Caco-2 (cell line): Measurements from ENCODE around the gene PDSS1. TPM values are rescaled to one million over a fixed set of nuclear protein-coding genes. Genes with fewer than 3 reads are reported as not detected.
"Not testable (repeated sequence)": the region's sequence is repeated elsewhere in the genome, so short reads cannot be mapped to it uniquely, and the experiment has no call there.

Experiments used
- BruUV-seq: library from RNA; stranded (reverse); fragments of 400-500 nt; replicated peaks from 2 replicates; lab custom pipeline; 2021; lab: Mats Ljungman, UMichigan
- CTCF ChIA-PET: fragments of 300-600 bp; sonication (Branson Sonifier 250); formaldehyde crosslinking; loops from one replicate; lab custom pipeline; 2022; ENCODE audit warnings: antibody characterized with exemption; lab: Charles Lee
- POLR2A ChIA-PET: fragments of 300-600 bp; sonication (Branson Sonifier 250); formaldehyde crosslinking; loops from one replicate; lab custom pipeline; 2022; ENCODE audit warnings: antibody characterized with exemption; lab: Charles Lee
- DNase-seq, 2 experiments: peaks; one replicate each; pipeline versions ENCODE4 v3.0.0 to v3.0.0-alpha.2; 2020 to 2022
- H3K27me3 ChIP-seq: replicated peaks from 2 replicates; pipeline ENCODE4 v1.6.0; 2011; ENCODE audit warnings: low read length; ENCODE audit not compliant: control insufficient read depth, insufficient read depth
- H3K36me3 ChIP-seq: 2 replicates; pipeline ENCODE4 v1.5.1; 2011; ENCODE audit warnings: low read length; ENCODE audit not compliant: control insufficient read depth, insufficient read depth
- H3K4me1 ChIP-seq: fragments of 250-450 bp; sonication (Bioruptor Pico); 2 replicates; pipeline ENCODE4 v1.5.1; 2020; ENCODE audit warnings: mild to moderate bottlenecking
- H3K4me3 ChIP-seq: 2 replicates; pipeline ENCODE4 v1.5.1; 2011; ENCODE audit warnings: low read depth, mild to moderate bottlenecking, control low read depth, low read length
- H3K9me3 ChIP-seq: fragments of 250-450 bp; sonication (Bioruptor Pico); 2 replicates; pipeline ENCODE4 v1.5.1; 2020; ENCODE audit warnings: mild to moderate bottlenecking, moderate library complexity
- H3K27ac Mint-ChIP-seq: one replicate; pipeline ENCODE4 v1.8.0; 2022; ENCODE audit warnings: mixed read lengths; ENCODE audit not compliant: unreplicated experiment
- H3K27me3 Mint-ChIP-seq: one replicate; pipeline ENCODE4 v1.8.0; 2022; ENCODE audit warnings: mixed read lengths; ENCODE audit not compliant: insufficient read depth, unreplicated experiment
- H3K36me3 Mint-ChIP-seq: one replicate; pipeline ENCODE4 v1.8.0; 2022; ENCODE audit warnings: mild to moderate bottlenecking, mixed read lengths; ENCODE audit not compliant: insufficient read depth, unreplicated experiment
- H3K4me1 Mint-ChIP-seq: one replicate; pipeline ENCODE4 v1.8.0; 2022; ENCODE audit warnings: low read depth, mixed read lengths; ENCODE audit not compliant: unreplicated experiment
- H3K4me3 Mint-ChIP-seq: one replicate; pipeline ENCODE4 v1.8.0; 2022; ENCODE audit warnings: mild to moderate bottlenecking, moderate library complexity, mixed read lengths; ENCODE audit not compliant: unreplicated experiment
- H3K9me3 Mint-ChIP-seq: one replicate; pipeline ENCODE4 v1.8.0; 2022; ENCODE audit warnings: mixed read lengths; ENCODE audit not compliant: unreplicated experiment
- intact Hi-C: fragments of 100-400 bp; cut with micrococcal nuclease; formaldehyde crosslinking; loops from one replicate; pipeline ENCODE4 v1.10.0; 2022; ENCODE audit not compliant: unreplicated experiment
- total RNA-seq: library from RNA; stranded (reverse); gene quantifications from 2 replicates; pipeline ENCODE4 v1.2.3, GENCODE V29; 2022
- TF ChIP-seq, protein P1 (sequence below), 2 experiments: fragments of 200-600 bp in 1 of 2; IDR thresholded peaks; 1 replicate in 1 of 2; 2 replicates in 1 of 2; pipeline versions ENCODE4 v1.5.1 to v1.8.0; 2011 to 2022; ENCODE audit warnings: antibody characterized with exemption in 1 of 2, control low read depth in 1 of 2, inconsistent platforms in 1 of 2, low read depth in 1 of 2, low read length in 1 of 2, mild to moderate bottlenecking in 1 of 2, moderate library complexity in 1 of 2; ENCODE audit not compliant: insufficient read depth in 1 of 2, severe bottlenecking in 1 of 2, unreplicated experiment in 1 of 2

The PDSS1 gene
- total RNA-seq, 1 experiment from 2014 or later = 24.9 TPM

DNA sequence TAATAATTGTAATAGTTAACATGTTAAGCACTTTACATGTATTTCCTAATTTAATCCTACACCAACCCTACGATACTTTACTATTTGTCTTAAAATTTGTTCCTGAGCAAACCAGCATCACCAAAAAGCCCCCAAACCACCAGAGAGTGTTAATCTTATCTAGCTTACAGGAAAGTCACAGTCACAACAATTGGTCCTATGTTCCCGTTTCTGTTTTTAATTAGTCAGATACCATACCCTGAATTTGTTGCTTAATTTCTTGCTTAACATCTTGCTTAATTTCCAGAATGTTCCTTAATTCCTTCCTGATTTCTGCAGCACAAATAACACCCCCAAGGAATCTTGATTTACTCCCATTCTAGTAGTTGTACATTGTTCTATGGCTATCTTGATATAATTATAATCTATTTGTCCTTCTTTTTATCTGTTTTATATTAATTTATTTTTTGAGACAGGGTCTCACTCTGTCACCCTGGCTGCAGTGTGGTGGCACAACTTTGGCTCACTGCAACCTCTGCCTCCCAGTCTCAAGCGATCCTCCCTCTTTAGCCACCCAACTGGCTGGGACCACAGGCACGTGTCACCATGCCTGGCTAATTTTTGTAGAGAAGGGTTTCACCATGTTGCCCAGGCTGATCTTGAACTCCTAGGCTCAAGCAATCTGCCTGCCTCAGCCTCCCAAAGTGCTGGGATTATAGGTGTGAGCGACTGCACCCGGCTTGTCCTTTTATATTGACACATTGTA is 6.6 kb upstream of the PDSS1 start:
- Histone ChIP-seq H3K4me1 (no peaks in the 10 kb centered on the region), H3K9me3 (no peaks in the 10 kb centered on the region), H3K36me3 (no peaks in the 10 kb centered on the region), H3K27me3 (no peaks in the 10 kb centered on the region), H3K4me3 (no peak overlapping the region)
- DNase-seq = no peak
- no peaks in the 10 kb centered on the region for H3K36me3 Mint-ChIP-seq
- peaks cover 6% of the 10 kb centered on the region for H3K27me3 Mint-ChIP-seq
- no peaks in the 10 kb centered on the region for H3K9me3 Mint-ChIP-seq
- TF ChIP-seq, protein P1, sequence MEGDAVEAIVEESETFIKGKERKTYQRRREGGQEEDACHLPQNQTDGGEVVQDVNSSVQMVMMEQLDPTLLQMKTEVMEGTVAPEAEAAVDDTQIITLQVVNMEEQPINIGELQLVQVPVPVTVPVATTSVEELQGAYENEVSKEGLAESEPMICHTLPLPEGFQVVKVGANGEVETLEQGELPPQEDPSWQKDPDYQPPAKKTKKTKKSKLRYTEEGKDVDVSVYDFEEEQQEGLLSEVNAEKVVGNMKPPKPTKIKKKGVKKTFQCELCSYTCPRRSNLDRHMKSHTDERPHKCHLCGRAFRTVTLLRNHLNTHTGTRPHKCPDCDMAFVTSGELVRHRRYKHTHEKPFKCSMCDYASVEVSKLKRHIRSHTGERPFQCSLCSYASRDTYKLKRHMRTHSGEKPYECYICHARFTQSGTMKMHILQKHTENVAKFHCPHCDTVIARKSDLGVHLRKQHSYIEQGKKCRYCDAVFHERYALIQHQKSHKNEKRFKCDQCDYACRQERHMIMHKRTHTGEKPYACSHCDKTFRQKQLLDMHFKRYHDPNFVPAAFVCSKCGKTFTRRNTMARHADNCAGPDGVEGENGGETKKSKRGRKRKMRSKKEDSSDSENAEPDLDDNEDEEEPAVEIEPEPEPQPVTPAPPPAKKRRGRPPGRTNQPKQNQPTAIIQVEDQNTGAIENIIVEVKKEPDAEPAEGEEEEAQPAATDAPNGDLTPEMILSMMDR (IDR thresholded peaks at IDR 0.05; ENCODE audit: insufficient read depth in 1 of 2, low read depth in 1 of 2, low read length in 1 of 2, severe bottlenecking in 1 of 2, unreplicated experiment in 1 of 2) = no peak
- H3K4me3 Mint-ChIP-seq = no peak overlapping the region
- intact Hi-C loops = loop anchor here (10.0 kb wide), 1 partner anchor 356 kb away; no protein-coding TSS in a partner anchor
- H3K27ac Mint-ChIP-seq = no peak overlapping the region
- ChIA-PET POLR2A (no interaction called here), CTCF (no interaction called here)
- no peaks in the 10 kb centered on the region for H3K4me1 Mint-ChIP-seq
- BruUV-seq = no TSS peak

DNA sequence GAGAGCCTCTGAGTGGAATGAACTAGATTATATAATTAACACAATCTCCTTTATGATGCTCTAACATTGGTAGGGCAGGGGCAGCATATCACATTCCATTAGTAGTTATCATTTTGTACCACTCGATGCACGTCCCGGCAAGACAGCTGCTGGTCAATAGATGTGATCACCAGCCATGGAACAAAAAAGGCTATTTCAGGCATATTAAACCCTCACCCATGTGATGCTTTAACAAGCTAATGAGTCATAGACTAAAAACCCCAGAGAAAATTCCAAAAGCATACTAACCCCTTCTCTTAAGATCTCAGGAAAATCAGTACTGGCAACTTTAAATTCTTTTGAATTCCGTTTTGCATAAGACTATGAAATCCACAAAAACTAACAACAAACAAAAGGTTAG is 3.0 kb upstream of the PDSS1 start:
- H3K4me3 ChIP-seq, POLR2A ChIA-PET, BruUV-seq, H3K4me1 ChIP-seq, CTCF ChIA-PET, H3K27me3 Mint-ChIP-seq, H3K36me3 ChIP-seq, H3K9me3 Mint-ChIP-seq, H3K4me1 Mint-ChIP-seq, H3K4me3 Mint-ChIP-seq, DNase-seq, H3K27ac Mint-ChIP-seq, H3K27me3 ChIP-seq, H3K9me3 ChIP-seq: not testable (repeated sequence)
- H3K36me3 Mint-ChIP-seq = peaks cover 18% of the 10 kb centered on the region
- intact Hi-C loops = loop anchor here (10.0 kb wide), 1 partner anchor 360 kb away; no protein-coding TSS in a partner anchor

DNA sequence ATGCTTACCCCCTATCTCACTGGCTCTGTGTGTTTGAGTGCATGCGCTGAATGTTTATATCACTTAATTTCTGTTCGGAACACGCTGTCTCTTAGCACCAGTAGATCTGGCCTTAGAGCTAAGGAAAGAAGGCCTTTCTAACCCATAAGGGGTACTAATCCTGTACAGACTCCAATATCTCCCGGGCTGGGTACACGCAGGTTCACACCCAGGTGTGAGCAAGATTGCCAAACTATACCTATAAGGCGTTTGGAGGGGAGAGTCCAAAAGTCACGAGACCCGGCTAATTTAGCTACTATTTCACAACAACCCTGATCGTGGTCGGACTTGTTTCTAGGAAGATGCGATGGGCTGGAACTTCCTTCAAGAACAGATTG is 727 bp upstream of the PDSS1 start:
- peak overlapping the region; percentile 99 for H3K4me3 Mint-ChIP-seq
- H3K4me1 Mint-ChIP-seq = peaks cover 16% of the 10 kb centered on the region
- Histone ChIP-seq H3K9me3 (no peaks in the 10 kb centered on the region), H3K4me1 (peaks cover 17% of the 10 kb centered on the region), H3K36me3 (0 out of 2 replicates have a peak, but pooled peaks cover 2% of the 10 kb centered on the region), H3K4me3 (peak overlapping the region; percentile 94), H3K27me3 (no peaks in the 10 kb centered on the region)
- H3K9me3 Mint-ChIP-seq = peaks cover 11% of the 10 kb centered on the region
- CTCF ChIA-PET = interaction anchor here (0.6 to 1.1 kb wide), 3 partner anchors 18 to 458 kb away, joined by 3 to 4 read pairs (median 3); no protein-coding TSS in a partner anchor
- peak; percentile 81 to 85 for DNase-seq
- BruUV-seq = TSS peak; percentile 80
- H3K27ac Mint-ChIP-seq = peak overlapping the region; percentile 94
- peaks cover 2% of the 10 kb centered on the region for H3K27me3 Mint-ChIP-seq
- peaks cover 28% of the 10 kb centered on the region for H3K36me3 Mint-ChIP-seq
- POLR2A ChIA-PET = interaction anchor here (0.5 kb wide), 1 partner anchor 1951 kb away, joined by 3 read pairs; no protein-coding TSS in a partner anchor
- intact Hi-C loops = loop anchor here (1.0 to 10.0 kb wide), 3 partner anchors 18 to 362 kb away; no protein-coding TSS in a partner anchor
- TF ChIP-seq, protein P1 (IDR thresholded peaks at IDR 0.05; ENCODE audit: insufficient read depth in 1 of 2, low read depth in 1 of 2, low read length in 1 of 2, severe bottlenecking in 1 of 2, unreplicated experiment in 1 of 2) = no peak
